ENCODE data around the gene SMG6. TPM values are rescaled to one million over a fixed set of nuclear protein-coding genes. Genes with fewer than 3 reads are reported as not detected.

Gene SMG6
- total RNA-seq, 4 donors from 2014 or later = 13.3 to 74.9 (median 41.6) TPM

GRCh38 chr17:2024572-2025219 is 278.9 kb downstream of the SMG6 start:
- TF ChIP-seq CTCF (IDR thresholded peaks at IDR 0.05) = no peak
- TF ChIP-seq POLR2A (IDR thresholded peaks at IDR 0.05) = no peak
- H3K36me3 ChIP-seq = no peaks in the 10 kb centered on the region
- intact Hi-C loops (cut with DNase I; ENCODE audit: low total_unique reads) = loop anchor here (5.0 kb wide), 1 partner anchor 117 kb away; no protein-coding TSS in a partner anchor
- DNase-seq = no peak
- no peak overlapping the region for H3K27ac ChIP-seq
- no peaks in the 10 kb centered on the region for H3K27me3 ChIP-seq
- peak overlapping the region; percentile 38 to 44 for H3K4me3 ChIP-seq
- peaks cover 0 to 17% of the 10 kb centered on the region in 2 donors for H3K4me1 ChIP-seq
- H3K9me3 ChIP-seq = no peaks in the 10 kb centered on the region

- Histone ChIP-seq H3K9me3 (no peaks in the 10 kb centered on the region), H3K27me3 (no peaks in the 10 kb centered on the region), H3K4me1 (peaks cover 0 to 17% of the 10 kb centered on the region in 2 donors), H3K36me3 (no peaks in the 10 kb centered on the region), H3K4me3 (peak overlapping the region; percentile 38 to 44), H3K27ac (no peak overlapping the region)
- DNase-seq = peak; percentile 54 to 61
- TF ChIP-seq CTCF (IDR thresholded peaks at IDR 0.05) = no peak
- peak in 1 of 2 donors; percentile 13 for TF ChIP-seq POLR2A (IDR thresholded peaks at IDR 0.05)
- intact Hi-C loops (cut with DNase I; ENCODE audit: low total_unique reads) = loop anchor here (5.0 kb wide), 1 partner anchor 117 kb away; no protein-coding TSS in a partner anchor
Measured at GRCh38 chr17:2023692-2024571, 279.7 kb downstream of the SMG6 start.

GRCh38 chr17:2023256-2023655 is 280.3 kb downstream of the SMG6 start:
- Histone ChIP-seq H3K36me3 (no peaks in the 10 kb centered on the region), H3K4me3 (no peak overlapping the region), H3K27ac (no peak overlapping the region), H3K4me1 (peaks cover 0 to 17% of the 10 kb centered on the region in 2 donors), H3K9me3 (no peaks in the 10 kb centered on the region), H3K27me3 (no peaks in the 10 kb centered on the region)
- TF ChIP-seq POLR2A (IDR thresholded peaks at IDR 0.05) (no peak), CTCF (IDR thresholded peaks at IDR 0.05) (no peak)
- intact Hi-C loops (cut with DNase I; ENCODE audit: low total_unique reads) = loop anchor here (5.0 kb wide), 1 partner anchor 116 kb away; no protein-coding TSS in a partner anchor
- DNase-seq = no peak

GRCh38 chr17:2022647-2023240 is 280.8 kb downstream of the SMG6 start:
- Histone ChIP-seq H3K36me3 (no peaks in the 10 kb centered on the region), H3K27me3 (no peaks in the 10 kb centered on the region), H3K4me1 (peaks cover 0 to 17% of the 10 kb centered on the region in 2 donors), H3K27ac (no peak overlapping the region), H3K4me3 (no peak overlapping the region), H3K9me3 (no peaks in the 10 kb centered on the region)
- no peak for DNase-seq
- TF ChIP-seq POLR2A (IDR thresholded peaks at IDR 0.05) = no peak
- TF ChIP-seq CTCF (IDR thresholded peaks at IDR 0.05) = no peak
- intact Hi-C loops (cut with DNase I; ENCODE audit: low total_unique reads) = loop anchor here (5.0 kb wide), 1 partner anchor 115 kb away; no protein-coding TSS in a partner anchor

Data from uterus (tissue), 4 donors.